RWPE1 (cell line): ENCODE data around the gene FMOD.

Experiments
- CTCF ChIA-PET: fragments of 350-600 bp; sonication (Branson Sonifier 250); formaldehyde crosslinking; extraction: SDS; loops from one replicate; lab custom pipeline; 2021; lab: Yijun Ruan, JAX
- POLR2A ChIA-PET: fragments of 400-600 bp; formaldehyde crosslinking; extraction: SDS; loops from one replicate; lab custom pipeline; 2020; ENCODE audit warnings: antibody characterized with exemption; ENCODE audit not compliant: low non-redundant PET; lab: Yijun Ruan, JAX
- DNase-seq: peaks from one replicate; pipeline ENCODE4 v3.0.0; 2012; ENCODE audit warnings: low spot score
- H3K27ac ChIP-seq: fragments of 450-650 bp; 2 replicates; pipeline ENCODE4 v1.5.1; 2017
- TF ChIP-seq, protein P1 (sequence below): fragments of 450-650 bp; conservative IDR thresholded peaks from 2 replicates; pipeline ENCODE4 v1.5.1; 2017; ENCODE audit warnings: low read depth, mild to moderate bottlenecking

The FMOD gene

DNA sequence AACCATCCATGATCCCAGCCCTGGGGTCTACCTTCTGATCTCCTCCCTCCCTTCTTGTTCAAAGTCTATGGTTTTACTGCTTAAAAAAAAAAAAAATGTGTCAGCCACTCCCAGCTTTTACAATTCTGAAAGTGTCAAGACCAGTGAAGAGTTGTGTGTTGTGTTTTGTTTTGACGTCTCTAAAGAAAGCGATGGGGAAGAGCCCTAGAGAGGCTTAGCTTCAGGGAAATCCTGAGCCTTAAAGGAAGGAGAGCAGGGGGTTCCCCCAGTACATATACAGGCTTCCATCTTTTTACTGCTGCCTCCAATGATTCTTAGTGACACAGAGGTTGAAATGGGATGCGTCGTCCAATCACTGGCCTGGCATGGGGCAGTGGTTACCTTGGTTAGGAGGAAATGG lies 13.9 kb upstream of the FMOD start:
- POLR2A ChIA-PET = no interaction called here
- CTCF ChIA-PET = interaction anchor here (2.1 kb wide), 1 partner anchor 25 kb away, joined by 15 read pairs; no protein-coding TSS in a partner anchor
- DNase-seq = no peak
- TF ChIP-seq, protein P1, sequence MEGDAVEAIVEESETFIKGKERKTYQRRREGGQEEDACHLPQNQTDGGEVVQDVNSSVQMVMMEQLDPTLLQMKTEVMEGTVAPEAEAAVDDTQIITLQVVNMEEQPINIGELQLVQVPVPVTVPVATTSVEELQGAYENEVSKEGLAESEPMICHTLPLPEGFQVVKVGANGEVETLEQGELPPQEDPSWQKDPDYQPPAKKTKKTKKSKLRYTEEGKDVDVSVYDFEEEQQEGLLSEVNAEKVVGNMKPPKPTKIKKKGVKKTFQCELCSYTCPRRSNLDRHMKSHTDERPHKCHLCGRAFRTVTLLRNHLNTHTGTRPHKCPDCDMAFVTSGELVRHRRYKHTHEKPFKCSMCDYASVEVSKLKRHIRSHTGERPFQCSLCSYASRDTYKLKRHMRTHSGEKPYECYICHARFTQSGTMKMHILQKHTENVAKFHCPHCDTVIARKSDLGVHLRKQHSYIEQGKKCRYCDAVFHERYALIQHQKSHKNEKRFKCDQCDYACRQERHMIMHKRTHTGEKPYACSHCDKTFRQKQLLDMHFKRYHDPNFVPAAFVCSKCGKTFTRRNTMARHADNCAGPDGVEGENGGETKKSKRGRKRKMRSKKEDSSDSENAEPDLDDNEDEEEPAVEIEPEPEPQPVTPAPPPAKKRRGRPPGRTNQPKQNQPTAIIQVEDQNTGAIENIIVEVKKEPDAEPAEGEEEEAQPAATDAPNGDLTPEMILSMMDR = no peak
- H3K27ac ChIP-seq = no peak overlapping the region

DNA sequence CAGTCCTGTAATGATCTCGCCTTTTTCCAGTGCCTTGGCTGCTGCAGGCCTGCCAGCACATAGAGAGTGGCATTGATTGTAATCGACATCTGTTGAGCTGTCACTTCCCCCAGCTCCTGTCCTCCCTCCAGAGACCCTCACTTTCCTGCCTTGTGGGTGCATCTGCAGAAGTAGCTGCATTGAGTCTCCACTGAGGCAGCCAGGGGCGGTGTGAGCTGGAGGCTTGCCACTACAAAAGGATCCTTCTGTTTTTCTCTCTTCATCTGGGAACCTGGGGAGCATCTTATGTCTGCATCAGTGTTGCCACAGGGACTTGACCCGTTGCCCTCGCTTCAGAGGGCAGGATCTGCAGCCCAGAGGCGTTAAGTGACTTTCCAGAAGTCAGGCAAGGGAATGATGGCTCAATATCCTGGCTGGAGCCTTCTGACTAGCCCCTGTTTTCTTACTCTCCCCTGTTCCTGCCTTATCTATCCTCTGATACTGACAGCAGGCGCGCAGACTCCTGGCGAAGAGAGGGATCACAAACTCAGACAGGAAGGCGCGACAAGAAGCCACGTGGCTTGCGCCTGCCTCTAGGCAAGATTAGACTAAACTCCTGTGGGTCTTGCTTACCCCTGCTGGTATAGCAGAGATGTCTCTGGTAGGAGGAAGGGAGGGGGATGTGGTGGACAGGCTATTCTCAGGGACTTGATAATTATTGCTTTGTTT lies 13.3 kb upstream of the FMOD start:
- DNase-seq = no peak
- TF ChIP-seq, protein P1 = no peak
- CTCF ChIA-PET = interaction anchor here (0.9 to 2.1 kb wide), 4 partner anchors 22 to 396 kb away, joined by 3 to 15 read pairs (median 5); no protein-coding TSS in a partner anchor
- H3K27ac ChIP-seq = no peak overlapping the region
- POLR2A ChIA-PET = no interaction called here

DNA sequence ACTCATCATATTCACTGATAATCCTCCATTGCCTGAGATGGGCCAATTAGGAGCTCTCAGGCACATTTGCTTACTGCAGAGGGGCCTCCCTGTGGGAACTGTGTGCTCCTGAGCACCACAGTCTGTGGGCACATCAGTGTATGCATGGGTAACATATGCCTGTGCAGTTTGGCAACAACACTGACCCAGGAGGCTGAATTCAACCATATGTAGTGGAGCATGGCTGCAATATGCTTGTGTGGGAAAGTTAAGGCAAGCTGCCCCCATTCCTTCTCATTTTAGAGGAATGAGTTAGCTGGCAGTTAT lies 11.8 kb upstream of the FMOD start:
- POLR2A ChIA-PET = interaction anchor here (0.6 kb wide), 1 partner anchor 152 kb away, joined by 4 read pairs; no protein-coding TSS in a partner anchor
- CTCF ChIA-PET = interaction anchor here (0.5 to 2.1 kb wide), 7 partner anchors 10 to 1715 kb away, joined by 3 to 15 read pairs (median 3); no protein-coding TSS in a partner anchor
- TF ChIP-seq, protein P1 = no peak

DNA sequence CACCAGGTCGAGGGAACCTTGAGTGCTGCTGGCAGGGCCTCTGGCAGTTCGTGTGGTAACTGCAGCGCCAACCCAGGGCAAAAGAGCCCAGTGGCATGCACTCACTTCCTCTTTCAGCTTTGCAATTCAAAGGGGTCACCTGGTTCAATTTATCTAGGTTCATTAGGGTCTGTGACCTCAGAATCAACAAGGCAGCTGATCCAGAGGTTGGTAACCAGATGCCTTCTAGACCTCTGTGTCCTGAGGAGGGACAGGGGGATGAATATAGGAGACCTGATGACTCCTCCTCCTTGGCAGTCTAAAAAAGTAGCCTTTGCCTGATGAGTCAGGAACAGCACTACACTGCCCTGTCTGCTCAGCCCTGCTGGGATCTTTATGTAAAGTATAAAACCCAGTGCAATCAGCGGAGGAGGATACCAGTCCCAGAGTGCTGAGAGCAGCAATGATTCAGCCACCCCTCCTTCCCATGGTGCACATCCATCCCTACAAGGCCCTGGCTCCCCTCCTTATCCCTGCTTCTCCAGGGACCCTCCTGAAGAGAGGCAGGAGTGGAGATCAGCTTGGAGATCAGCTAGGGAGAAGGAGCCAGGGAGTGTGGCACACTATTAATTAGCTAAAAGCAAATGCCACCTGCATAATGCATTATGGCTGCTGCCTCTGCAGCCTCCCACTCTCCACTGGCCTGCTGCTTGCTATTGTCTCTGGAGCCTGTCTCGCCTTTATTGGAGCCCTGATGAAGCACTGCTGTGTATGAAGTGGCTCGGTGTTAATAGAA lies 11.2 kb upstream of the FMOD start:
- no peak for DNase-seq
- POLR2A ChIA-PET = interaction anchor here (0.6 kb wide), 1 partner anchor 20 kb away, joined by 3 read pairs; no protein-coding TSS in a partner anchor
- TF ChIP-seq, protein P1 = no peak
- no peak overlapping the region for H3K27ac ChIP-seq
- CTCF ChIA-PET = interaction anchor here (0.5 to 1.4 kb wide), 8 partner anchors 10 to 1715 kb away, joined by 3 to 6 read pairs (median 3); no protein-coding TSS in a partner anchor

More for the DNA sequence above, 11.8 kb upstream of the FMOD start:
- no peak for DNase-seq
- H3K27ac ChIP-seq = no peak overlapping the region

DNA sequence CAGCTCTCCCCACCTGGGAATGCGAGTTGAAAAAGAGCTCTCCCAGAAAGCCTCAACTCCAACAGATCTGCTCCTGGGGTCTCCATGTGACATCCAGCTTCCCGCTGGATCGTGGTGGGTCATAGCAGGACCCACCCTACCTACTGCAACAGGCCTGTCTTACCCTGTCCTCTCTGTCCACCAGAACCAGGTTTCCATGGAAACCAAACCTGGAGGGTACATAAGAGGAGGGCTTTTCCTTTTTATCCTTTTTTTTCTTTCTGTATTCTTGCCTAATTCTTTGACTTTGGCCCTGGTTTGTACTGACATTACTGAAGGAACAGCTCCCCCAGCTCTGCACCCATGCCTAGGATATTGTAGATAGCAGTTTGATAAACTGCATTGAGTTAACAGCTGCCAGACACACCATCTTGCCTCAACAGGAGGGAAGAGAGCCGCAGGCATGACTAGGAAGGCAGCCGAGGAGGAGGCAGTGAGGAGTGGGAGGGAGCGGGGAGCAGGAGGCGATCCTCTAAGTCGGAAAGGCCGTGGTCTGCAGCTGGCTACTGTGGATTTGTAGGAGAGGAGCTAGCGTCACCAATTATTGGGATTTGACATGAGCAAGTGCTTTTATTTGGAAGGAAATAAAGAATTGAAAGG lies 9.7 kb upstream of the FMOD start:
- TF ChIP-seq, protein P1 = no peak
- no peak overlapping the region for H3K27ac ChIP-seq
- DNase-seq = no peak
- POLR2A ChIA-PET = no interaction called here
- CTCF ChIA-PET = interaction anchor here (0.7 to 1.9 kb wide), 3 partner anchors 19 to 93 kb away, joined by 3 to 5 read pairs (median 3); no protein-coding TSS in a partner anchor

DNA sequence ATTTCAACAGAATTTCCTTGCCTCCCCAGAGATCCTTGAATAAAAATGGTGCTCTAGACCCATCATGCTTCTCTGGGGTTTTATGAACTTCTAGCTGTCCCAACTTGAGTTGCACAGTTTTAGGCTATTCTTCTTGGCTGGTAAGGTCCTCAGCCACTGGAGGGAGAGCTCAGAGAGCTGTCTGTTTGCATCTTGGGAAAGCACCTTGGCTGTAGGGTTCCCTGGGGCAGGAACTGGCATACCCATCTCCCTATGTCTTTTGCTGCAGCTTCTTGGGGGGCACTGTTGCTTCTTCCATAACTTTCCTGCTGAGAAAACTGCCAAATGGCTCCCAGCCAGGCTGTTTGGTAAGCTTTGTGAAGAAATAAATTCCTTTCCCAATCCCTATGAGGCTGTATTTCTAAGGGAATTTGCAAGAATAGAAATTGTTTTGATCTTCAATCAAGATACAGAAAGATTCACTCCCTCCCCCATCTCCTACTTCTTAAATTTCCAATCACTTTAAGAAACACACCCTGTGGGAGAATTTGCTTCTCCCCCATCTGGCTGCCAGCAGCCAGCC lies 8.2 kb upstream of the FMOD start:
- TF ChIP-seq, protein P1 = no peak
- no peak overlapping the region for H3K27ac ChIP-seq
- ChIA-PET CTCF (interaction anchor here (0.6 to 1.9 kb wide), 6 partner anchors 10 to 494 kb away, joined by 3 to 7 read pairs (median 4); no protein-coding TSS in a partner anchor), POLR2A (interaction anchor here (0.6 kb wide), 1 partner anchor 9 kb away, joined by 3 read pairs; no protein-coding TSS in a partner anchor)
- no peak for DNase-seq
